Activated naive CD4-positive, alpha-beta T cell treated with anti-CD3 and anti-CD28 coated beads, Interleukin-2, amount 50 U/mL, for 16 hours (primary cell): ENCODE results near the gene AP3D1.

ENCODE experiments used
- DNase-seq: peaks from one replicate; pipeline ENCODE4 v3.0.0-alpha.2; 2020

Gene AP3D1

DNA sequence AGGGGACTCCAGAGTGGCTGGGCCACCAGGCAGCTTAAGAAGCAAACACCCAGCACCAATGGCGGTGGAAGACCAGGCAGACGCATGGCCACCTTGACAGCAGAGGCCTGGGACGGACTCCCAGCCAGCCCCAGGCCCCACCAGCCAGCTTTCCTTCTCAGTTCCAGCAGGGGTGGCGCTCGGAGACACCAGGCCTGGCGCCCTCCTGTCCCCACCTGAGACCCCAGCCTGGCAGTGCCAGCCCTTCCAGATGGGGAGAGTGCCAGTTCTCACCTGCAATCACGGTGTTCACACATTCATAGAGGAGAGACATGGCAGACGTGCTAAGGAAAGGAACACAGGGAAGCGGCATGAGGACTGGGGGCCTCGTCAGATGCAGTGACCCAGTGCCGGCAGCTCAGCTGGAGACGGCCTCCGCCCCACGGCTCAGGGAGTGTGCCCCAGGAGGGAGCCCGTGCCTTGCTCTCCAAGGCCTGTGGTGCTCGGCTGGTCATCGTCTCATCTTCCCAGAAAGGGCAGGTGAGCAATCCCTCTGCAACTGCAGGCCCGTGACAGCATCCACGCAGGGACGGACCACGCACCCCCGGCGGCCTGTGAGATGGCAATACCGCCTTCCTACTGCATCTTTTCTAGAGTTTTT, 24.4 kb downstream of the AP3D1 start:
- DNase-seq = no peak

- no peak for DNase-seq
Observed at GRCh38 chr19:2123682-2124387, 27.5 kb downstream of the AP3D1 start.

DNA sequence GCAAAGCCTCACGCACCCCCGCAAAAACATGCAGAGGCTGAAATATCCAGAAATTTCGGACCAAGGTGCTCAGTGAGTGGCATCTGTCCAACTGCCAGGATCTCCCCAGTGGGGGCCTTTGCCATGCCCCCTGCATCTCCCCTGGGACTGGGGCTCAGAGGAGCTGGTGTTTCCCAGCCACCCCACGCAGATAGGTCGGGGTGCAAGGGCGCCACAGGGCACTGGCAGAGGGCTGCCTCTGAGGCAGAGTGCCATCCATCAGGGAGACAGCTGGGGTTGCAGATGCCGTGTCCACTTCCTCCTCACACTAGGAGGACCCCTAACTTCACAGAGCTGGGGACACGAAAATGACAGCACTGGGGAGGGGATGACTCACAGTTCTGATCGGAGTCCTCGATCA, 28.4 kb downstream of the AP3D1 start:
- no peak for DNase-seq

DNA sequence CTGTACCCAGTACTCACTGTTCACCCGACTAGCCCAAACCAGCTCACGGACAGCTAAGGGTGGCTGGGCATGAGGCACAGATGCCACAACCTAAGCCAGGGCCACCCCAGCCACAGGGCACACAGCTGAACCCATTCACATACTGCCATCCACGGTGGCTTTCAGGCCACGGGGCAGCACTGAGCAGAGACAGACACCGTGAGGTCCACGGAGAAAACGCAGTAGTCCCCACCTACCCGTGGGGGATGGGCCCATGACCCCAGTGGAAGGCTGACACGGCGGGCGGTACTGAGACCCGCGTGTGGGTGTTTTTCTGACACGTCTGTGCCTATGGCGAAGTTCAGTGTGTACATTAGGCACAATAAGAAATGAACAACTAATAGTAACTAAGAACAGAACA, 29.1 kb downstream of the AP3D1 start:
- DNase-seq = no peak

DNA sequence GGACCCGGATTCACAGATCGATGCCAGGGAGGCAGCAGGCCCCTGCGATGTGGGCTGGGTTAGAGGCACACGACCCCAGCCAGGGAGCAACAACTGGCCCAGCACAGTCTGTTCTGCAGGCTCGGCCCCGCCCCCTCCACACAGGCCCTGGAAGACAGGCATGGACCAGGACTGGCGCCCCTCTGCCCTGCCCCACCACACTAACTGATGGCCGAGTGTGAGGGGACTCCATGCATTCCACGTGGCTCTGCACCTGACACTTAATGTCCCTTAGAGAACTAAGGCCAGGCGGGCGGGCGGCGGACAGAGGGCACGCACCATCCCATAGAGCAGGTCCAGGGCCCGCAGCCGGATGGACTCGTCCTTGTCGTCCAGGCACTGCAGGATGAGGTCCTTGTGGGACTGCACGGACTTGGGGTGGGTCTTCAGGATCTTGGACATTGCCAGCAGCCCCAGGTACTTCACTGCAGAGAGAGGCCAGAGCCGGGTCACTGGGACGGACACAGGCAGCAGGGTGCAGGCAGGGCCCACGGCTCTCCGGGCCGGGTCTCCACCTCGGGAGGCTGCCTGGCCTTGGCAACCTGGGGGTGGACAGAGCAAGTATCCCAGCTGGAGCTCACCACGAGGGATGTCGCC, 29.8 kb downstream of the AP3D1 start:
- no peak for DNase-seq

- DNase-seq = no peak
Observed at GRCh38 chr19:2120821-2121220, 30.5 kb downstream of the AP3D1 start.

DNA sequence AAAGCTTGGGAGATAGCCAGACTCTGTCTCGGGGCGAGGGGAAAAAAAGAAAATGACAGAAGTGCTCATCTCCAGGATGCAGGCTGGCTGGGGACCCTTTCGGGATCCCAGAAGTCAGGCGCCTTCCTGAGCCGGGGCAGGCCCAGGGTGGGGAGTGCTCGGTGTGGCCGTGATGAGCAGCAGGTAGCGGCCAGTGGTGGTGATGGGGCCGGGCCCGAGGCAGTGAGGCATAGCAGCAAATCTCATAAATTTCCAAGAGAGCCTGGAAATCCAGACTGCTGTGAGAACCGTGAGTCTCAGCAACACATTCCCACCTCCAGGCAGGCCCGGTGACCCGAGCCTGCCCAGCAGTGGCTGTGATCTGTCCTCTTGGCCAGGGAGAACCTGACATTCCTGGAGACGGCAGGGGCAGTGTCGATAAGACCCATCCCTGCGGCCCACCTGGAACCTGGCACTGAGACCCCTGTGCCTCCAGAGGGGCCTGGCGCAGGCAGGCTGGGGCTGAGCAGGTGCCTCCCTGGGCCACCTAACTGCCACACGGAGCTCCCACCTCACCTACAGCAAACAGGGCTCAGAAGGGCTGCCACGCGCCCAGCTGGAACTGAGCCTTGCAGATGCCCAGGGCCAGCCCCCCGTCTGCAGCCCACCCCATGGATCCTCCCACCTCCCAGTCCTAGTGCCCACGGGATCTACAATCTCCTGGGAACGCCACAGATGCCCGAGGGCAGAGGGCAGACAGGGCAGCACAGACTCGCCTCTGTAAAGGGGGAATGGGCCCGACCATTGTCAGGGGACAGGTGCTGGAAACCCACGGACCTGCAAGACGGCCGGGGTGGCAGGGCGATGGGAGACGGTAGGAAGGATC, 31.2 kb downstream of the AP3D1 start:
- DNase-seq = no peak

DNA sequence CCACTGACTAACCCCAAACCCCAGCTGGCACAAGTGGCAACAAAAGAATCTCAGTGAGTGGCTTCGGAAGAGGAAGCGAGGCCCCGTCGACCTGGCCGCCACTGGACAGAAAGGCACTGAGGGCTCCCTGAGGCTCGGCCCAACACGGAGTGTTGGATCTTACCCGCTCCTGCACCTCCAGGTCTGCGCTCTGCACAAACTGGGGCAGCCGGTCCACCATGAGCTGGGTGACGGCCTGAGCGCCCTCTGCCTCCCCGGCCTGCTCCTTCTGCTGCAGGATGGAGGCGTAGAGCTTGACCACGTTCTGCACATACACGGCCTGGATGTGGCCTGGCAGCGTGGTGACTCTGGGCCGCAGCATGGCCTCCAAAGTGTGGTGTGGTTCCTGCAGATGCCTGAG, 32.9 kb downstream of the AP3D1 start:
- no peak for DNase-seq

DNA sequence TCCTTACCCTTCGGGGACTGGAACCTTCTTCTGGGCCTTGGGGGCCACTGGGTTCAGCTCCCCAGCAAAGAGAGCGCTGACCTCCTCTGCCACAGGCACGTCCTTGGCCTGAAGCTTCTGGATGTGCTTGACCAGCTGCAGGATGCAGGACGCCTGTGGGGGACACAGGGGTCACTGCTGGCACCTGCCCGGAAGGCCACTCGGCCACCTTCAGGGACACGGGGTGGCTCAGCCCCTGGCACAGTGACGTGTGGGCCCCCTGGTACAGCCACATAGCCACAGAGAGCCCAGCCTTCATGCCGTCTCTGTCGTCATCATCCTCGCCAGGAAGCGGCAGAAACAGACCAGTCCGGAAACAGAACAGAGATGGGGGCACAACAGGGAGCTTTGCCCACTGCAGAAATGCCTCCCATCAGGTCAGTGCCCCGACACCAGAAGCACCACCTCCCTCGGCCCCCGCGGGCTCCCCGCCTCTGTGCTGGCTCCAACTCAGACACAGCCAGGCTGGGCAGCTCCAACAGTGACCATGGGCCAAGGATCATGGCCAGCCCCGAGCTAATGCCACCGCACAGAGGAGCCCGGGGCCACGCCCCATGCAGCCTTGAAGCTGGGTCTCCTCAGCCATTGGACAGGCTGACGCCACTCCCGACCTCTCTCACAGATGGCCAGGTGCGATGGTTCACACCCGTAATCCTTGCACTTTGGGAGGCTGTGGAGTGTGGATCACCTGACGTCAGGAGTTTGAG, 34.0 kb downstream of the AP3D1 start:
- DNase-seq = no peak

GRCh38 chr19:2116507-2116906, 34.9 kb downstream of the AP3D1 start:
- DNase-seq = no peak

GRCh38 chr19:2115911-2116426, 35.4 kb downstream of the AP3D1 start:
- DNase-seq = no peak

DNA sequence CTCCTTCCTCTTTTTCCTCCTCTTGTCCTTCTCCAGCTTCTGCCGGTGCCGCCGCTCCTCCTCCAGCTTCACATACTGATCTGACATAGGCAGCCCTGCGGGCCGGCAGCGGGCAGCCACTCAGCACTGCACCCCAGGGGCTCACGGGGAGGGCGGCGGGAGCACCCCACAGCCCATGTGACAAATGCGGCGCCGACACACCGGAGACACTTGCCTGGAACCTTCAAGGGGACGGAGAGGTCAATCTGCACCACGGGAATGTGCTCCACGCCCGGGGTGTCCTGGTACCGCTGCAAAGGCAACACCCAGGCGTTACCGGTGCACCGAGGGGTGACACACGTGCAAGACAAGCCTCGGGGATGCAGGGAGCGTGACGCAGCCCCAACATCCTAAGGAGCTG, 36.0 kb downstream of the AP3D1 start:
- no peak for DNase-seq

GRCh38 chr19:2114821-2115220, 36.5 kb downstream of the AP3D1 start:
- no peak for DNase-seq

- no peak for DNase-seq
Observed at GRCh38 chr19:2114218-2114617, 37.1 kb downstream of the AP3D1 start.

- no peak for DNase-seq
Observed at GRCh38 chr19:2113439-2114211, 37.7 kb downstream of the AP3D1 start.

GRCh38 chr19:2112516-2113320, 38.6 kb downstream of the AP3D1 start:
- DNase-seq = no peak

GRCh38 chr19:2111886-2112285, 39.5 kb downstream of the AP3D1 start:
- DNase-seq = no peak

DNA sequence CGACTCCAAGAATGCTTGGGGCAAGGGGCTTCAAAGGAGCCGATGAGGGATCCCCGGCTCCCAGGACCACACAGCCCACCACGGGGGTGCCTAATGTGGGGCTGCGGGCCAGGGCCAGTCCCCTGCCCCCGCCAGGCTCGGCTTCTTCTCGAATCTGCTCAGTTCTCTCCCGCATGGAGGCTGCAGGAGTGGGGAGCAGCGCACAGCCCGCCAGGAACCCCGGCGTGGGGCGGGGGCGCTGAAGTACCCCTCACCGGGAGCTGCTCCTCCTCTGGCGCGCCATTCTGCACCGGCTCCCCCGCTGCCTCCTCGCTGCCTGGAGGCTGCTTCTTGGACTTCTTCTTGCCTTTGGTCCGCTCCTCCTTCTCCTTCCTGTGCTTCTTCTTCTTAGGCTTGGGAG, 39.9 kb downstream of the AP3D1 start:
- DNase-seq = no peak

GRCh38 chr19:2110822-2111221, 40.5 kb downstream of the AP3D1 start:
- DNase-seq = no peak

DNA sequence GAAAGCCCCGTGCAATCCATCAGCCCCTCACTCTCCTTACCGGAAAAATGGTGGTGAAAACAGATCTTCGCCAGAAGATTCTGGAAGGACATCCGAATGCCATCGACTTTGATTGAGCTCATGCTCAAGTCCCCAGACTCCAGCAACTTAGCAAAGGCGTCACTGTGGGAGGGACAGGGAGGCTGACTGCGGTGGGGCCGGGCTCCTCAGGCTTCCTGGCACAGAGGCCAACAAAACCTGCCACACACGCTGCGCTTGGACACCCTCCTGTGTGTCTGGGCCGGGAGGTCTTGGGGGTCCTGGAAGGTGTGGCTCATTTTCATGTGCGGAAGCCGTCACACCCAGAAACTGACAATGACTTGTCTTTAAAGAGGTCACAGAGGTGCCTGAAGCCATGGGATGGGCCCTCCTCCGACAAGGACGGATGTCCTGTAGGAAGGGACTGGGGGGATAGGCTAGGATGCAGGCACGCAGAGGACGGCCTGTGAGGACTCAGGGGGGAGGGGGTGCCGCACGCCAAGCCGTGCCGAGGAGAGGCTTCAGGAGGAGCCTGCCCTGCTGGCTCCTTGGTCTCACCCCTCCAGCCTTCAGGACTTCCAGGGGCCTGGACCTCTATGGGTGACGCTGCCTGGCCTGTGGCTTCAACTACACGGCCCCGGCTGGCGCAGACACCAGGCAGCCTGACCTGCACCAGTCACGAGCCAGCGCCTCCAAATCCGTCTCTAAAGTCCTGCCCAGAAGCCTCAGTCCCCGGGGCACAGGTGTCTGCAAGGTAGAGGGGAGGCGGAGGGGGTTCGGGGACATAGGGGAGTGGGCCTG, 42.1 kb downstream of the AP3D1 start:
- no peak for DNase-seq
